ENCODE measurements around the gene FANCC.
"Not testable (repeated sequence)": the region's sequence is repeated elsewhere in the genome, so short reads cannot be mapped to it uniquely, and the experiment has no call there.

Gene FANCC

DNA sequence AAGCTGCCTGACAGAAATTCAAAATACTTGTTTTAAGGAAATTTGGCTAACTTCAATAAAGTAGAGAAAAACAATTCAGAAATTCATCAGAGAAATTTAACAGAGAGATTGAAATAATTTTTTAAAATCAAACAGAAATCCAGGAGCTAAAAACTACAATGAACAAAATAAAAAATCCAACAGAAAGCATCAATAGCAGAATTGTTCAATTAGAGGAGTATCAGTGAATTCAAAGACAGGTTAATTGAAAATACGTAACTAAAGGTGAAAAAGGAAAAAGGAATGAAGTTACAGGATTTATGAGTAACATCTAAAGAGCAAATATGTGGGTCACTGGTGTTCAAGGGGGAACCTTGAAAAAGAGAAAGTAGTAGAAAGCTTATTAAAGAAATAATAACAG lies 36.8 kb downstream of the FANCC start:
- no peak for DNase-seq

- no peak for DNase-seq
Observed at GRCh38 chr9:95277509-95277908, 40.0 kb downstream of the FANCC start.

DNA sequence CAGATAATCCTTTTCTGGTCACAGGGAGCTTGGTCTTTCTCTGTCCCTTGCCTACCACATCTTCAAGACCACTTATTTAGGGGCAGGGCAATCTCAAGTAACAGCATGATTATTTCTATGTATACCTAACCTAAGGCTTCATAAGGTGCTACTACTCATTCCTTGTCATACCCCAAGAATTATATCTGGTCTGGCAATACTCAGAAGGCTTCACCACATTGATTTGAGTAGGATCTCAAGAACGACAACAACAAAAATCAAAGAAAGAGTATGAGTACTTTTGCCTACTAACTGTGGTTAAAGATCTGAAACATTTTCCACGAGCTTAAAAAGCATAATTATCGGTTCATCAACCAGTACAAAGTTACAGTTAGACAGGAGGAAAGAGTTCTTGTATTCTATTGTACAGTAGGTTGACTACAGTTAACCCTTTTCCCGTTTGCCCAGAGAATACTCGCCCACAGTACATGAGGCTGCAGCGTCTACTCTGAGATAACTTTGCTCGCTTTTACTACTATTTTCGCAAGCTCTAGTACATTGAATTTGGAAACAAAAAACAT lies 41.0 kb downstream of the FANCC start:
- no peak for DNase-seq

DNA sequence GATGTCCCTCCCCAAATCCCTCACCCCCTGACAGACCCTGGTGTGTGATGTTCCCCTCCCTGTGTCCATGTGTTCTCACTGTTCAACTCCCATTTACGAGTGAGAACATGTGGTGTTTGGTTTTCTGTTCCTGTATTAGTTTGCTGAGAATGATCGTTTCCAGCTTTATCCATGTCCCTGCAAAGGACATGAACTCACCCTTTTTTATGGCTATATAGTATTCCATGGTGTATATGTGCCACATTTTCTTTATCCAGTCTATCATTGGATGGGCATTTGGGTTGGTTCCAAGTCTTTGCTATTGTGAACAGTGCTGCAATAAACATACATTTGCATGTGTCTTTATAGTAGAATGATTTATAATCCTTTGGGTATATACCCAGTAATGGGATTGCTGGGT lies 43.3 kb downstream of the FANCC start:
- DNase-seq = not testable (repeated sequence)

DNA sequence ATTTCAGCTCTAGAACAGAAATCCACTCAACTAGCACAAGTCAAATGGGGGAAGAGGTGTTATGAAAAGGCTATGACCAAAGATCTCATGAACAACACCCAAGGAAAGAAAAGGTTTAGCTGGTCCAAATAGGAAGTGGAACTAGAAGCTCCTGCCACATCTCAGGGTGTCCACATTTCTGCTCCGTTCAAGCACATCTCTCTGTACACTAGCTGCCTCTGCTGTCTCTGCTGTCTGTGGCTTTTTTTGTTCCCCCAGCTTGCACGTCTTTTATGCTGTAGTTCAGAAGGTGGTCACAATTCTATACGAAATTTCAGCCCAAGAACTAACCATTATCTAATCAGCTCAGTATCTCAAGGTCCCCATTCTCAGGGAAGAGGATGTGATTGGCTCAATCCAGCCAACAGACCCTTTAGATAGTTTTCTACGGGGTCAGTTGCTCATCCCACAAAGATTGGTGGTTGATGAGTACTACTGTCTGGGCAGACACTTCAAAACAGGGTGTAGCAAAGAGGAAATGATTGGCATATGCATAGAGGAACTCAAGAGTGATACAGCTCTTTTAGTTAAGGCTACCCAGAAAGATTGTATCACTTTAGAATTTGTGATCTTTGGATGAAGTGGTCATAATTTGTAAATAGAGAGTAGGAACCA lies 44.0 kb downstream of the FANCC start:
- no peak for DNase-seq

DNA sequence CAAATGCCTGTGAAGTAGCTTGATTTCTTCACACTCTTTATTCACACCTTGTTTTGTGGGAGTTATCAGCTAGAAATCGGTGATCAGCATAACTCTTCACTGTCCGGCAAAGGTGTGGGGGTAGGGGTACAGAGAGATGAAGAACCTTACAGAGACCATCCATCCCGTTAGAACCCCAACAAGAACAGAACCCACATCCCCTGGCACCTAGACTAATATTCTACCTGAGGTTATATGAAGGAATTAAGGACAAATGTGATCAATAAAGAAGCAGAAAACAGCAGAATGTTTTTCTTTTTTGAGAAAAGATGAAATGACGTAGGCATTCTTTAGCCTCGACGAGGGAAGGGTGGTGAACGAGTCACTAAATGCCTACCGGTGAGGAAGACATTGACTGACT lies 44.7 kb downstream of the FANCC start:
- no peak for DNase-seq

DNA sequence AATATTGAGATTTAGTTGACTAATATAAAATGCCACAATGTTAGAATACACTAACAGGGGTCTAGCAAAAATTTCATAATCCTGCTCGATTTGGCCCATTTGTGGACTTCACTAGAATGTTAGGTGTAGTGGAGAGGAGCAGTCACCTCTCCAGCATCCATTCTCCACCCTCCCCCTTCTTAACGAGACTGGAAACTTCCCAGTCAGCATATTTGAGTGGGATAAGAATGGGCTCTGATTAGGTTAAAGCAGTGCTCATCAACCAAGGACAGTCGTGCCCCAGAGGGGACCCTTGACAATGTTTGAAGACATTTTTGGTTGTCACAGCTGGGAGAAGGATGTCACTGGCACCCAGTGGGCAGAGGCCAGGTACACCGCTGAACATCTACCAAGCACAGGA lies 46.7 kb downstream of the FANCC start:
- DNase-seq = no peak

GRCh38 chr9:95269803-95270773 lies 47.4 kb downstream of the FANCC start:
- not testable (repeated sequence) for DNase-seq

DNA sequence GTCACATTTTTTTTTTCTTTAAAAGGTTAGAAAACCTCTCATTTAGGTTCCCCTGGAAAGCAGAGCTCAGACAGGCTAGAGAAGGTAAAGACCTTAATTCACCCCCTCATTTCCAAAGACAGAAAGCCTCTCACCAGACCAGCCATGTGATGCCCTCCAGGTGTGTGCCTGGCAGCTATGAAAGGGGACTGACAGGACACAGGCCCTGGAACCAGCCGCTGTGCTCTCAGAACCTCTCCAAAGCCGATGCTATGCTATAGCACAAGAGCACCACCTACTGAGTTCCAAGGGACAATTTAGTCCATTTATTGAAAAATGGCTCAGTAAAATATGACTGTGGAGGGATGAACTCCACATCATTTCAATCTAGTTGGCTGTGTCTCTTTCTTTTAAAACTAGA lies 48.8 kb downstream of the FANCC start:
- no peak for DNase-seq

DNA sequence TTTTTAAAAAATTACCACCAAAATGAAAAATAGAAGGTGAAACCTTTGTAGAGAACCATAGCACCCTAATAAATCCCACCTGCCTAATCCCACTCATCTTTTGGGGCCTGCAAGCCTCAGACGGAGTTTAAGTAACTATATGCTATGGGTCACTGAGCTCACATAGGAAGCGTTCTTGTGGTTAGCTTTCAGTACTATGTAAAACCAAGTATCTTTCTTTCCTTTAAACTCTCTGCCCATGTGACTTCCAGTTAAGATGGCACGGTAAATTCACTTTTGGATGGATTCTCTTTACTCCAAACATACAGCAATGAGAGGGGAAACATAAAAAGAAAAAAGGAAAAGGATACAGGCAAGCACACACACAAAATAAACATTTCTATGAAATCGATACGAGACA lies 50.9 kb downstream of the FANCC start:
- DNase-seq = no peak

DNA sequence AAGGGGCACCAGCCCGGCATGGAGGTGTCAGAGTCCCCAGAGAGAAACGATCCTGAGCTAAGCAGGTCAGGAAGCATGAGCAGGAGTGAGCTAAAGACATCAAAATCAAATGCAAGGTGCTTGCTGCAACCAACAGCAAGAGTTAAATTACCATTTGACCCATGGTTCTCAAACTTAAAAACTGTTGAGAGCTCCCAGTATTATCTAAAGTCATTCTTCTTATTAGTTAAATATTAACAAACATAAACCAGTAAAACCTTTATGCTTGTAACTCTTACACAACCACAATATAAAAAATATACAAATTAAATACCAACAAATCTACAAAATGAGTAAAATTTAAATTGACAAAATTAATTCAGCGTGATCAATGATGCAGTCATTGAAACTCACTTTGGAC lies 51.5 kb downstream of the FANCC start:
- no peak for DNase-seq

- no peak for DNase-seq
Observed at GRCh38 chr9:95264954-95265615, 52.4 kb downstream of the FANCC start.

DNA sequence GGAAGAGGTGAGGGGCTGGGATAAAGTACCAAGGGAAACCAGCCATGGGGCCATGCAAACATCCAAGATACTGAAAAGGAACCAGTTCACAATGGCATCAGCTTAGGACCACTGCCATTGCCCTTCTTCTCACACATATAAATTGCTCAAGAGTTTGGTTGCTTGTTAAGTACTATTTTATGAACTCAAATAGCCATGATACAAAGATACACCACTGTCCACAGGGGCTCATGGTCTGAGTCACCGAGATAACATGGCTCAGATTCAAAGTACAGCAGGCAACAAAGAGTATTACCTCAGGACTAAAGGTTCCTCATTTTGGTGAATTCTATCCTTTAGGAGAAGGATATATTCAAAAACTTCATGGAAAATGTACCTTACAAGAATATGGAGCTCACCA lies 55.6 kb downstream of the FANCC start:
- no peak for DNase-seq

DNA sequence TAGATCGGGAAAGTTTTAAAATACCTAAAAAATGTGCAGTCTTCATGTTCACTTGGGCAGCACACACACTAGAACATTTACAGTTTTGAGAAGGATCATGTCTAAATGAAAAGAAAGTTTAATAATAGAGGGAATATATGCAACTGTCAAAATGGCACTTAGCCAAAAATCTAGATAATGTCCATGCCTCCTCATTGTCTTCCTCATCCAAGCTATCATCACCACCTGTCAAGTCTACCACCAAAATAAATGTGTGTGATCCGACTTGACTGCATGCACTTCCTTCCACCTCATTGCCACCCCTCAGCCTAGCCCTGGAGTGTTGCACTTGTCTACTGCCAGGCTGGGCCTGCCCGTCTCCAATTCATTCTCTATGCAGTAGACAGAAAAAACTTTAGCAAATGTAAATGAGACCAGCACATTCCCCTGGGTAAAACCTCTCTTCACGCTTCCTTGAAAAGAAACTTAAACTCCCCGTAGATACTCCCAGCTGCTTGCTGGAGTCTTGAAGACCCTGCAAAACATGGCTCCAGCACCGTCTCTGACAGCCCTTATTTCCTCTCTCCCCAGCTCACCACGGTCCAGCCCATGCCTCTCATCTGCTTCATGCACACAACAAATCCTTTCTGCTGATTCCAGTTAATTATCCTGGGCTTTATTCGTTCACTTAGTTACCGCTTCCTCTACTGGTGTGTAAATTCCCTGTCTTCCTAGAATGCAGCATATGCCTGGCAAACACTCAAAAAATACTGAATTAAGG lies 66.9 kb downstream of the FANCC start:
- DNase-seq = no peak

DNA sequence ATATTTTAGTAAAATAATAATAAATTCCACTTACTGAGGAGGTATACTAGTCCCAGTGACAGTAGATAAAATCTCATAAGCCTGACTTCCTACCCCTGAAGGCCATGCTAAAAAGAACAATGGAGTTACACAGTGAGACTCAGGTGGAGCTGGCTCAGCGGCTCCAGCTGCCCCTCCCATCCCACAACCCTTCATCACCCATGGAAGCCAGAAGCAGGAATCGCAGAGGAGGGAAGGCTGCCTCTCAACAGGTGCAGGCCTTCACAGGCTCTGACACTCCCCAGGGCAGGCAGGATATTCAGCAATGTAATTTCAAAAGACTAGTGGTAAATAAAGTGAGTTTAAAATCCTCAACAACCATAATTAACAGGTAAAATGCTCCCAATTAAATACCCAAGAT lies 67.5 kb downstream of the FANCC start:
- DNase-seq = no peak

DNA sequence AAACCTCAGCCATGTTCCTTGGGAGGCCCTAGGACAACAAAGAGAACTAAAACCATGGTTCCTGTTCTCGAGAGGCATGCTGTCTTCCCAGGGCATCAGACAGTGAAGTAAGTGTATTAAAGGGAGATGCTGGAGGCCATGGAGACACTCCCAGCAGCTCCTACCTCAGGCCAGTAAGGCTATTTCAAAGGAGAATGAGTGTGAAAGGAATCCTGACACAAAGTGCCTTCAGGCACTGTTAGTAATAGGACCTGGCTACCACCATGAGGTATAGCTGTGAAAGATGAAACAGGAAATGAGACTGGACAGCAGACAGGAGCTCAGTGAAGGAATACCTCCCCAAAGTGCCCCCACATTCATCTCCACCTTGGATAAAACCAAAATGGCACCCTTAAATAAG lies 71.0 kb downstream of the FANCC start:
- no peak for DNase-seq

- DNase-seq = no peak
Observed at GRCh38 chr9:95242613-95243012, 74.9 kb downstream of the FANCC start.

DNA sequence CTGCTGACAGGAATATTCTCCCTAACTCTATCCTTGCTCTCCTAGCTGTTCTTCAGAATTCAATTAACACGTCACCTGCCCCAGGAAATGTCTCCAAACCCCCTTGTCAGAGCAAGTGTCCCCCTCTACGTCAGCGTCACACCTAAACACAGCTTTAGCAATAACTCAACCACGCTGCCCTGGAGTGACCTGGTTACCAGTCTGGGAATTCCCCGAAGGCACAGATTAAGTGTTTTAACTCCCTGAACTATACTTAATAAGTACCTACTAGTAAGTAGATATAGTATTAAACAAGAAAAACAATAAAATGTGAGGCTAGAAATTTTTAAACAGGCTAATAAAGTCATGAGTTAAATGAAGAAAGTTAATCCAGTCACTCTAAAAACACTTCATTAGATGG lies 78.4 kb downstream of the FANCC start:
- no peak for DNase-seq

- no peak for DNase-seq
Observed at GRCh38 chr9:95237336-95237735, 80.2 kb downstream of the FANCC start.

DNA sequence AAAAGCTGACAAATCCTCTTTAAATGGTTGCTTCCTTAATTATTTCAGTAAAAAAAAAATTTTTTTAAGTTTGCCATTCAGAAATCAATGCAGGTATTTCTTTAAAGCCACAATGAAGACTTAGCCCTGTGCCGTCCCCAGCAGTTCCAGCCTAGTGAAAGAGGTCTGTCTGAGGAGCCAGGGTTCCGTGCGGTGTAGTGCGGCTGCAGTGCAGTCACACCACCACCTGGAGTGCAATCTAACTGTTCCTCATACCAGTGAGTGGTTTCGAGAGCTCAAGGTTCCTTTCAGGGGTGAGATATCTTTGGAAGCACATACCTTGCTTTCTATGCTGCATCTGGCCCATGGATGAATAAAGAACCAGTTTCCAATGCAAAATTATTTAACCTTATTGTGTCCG lies 87.5 kb downstream of the FANCC start:
- DNase-seq = no peak

DNA sequence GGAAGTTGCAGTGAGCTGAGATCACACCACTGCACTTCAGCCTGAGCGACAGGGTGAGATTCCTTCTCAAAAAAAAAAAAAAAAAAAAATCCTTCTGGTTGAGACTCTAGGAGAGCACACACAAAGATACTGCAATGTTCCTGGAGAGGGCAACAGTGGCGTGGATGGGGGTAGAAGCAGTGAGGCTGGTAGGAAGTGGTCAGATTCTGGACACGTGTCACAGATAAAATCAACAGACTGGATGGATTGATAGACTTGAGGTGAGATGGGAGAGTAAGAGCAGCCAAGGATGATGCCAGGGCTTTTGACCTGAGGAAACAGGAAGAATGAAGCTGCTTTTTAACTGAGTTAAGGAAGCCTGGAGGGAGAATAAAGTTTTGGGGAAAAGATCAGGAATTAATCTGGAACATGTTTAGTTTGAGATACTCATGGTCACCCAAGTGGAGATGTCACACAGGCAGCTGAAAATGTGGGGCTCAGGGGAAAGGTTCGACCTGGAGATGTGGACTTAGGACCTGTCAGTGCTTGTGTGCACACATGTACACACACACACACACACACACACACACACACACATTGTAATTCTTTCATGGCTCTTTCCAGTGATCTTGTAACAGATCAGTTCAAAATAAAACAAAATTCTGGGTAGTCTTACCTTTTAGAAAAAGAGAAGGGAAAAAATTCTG lies 88.1 kb downstream of the FANCC start:
- no peak for DNase-seq

GRCh38 chr9:95226921-95227320 lies 90.6 kb downstream of the FANCC start:
- no peak for DNase-seq
